ENCODE data around the gene KLHL14.

GRCh38 chr18:32805354-32805753 is 32.5 kb upstream of the KLHL14 start:
- TF ChIP-seq CTCF (IDR thresholded peaks at IDR 0.05) (no peak), POLR2A (IDR thresholded peaks at IDR 0.05) (no peak)

All from body of pancreas (tissue), 4 donors.